ENCODE measurements around the gene EIF3L. TPM values are rescaled to one million over a fixed set of nuclear protein-coding genes. Genes with fewer than 3 reads are reported as not detected.

The EIF3L gene
- total RNA-seq, 4 donors from 2014 or later, result 336 to 538 (median 412) TPM

- Histone ChIP-seq H3K4me3 (no peak overlapping the region), H3K4me1 (peaks cover 0 to 68% (median 15%) of the 10 kb centered on the region in 3 donors), H3K9me3 (no peaks in the 10 kb centered on the region), H3K36me3 (peaks cover 0 to 49% of the 10 kb centered on the region in 2 donors), H3K27me3 (no peaks in the 10 kb centered on the region), H3K27ac (no peak overlapping the region)
- no peak for TF ChIP-seq POLR2AphosphoS5 (IDR thresholded peaks at IDR 0.05)
- ATAC-seq, result no peak
- 80 to 84% methylated on average over 4 of the region's 4 CpGs for WGBS, 2 donors (ENCODE audit: low coverage in 1 of 2)
These were observed 1.6 kb downstream of the EIF3L start for GRCh38 chr22:37850801-37851200.

- ATAC-seq, result no peak
- 67 to 88% methylated on average over 4 to 5 of the region's 5 CpGs for WGBS, 2 donors (ENCODE audit: low coverage in 1 of 2)
- peaks cover 0 to 65% of the 10 kb centered on the region in 2 donors for H3K36me3 ChIP-seq
- H3K27ac ChIP-seq, result no peak overlapping the region
- no peaks in the 10 kb centered on the region for H3K9me3 ChIP-seq
- peaks cover 0 to 68% (median 15%) of the 10 kb centered on the region in 3 donors for H3K4me1 ChIP-seq
- no peaks in the 10 kb centered on the region for H3K27me3 ChIP-seq
- no peak overlapping the region for H3K4me3 ChIP-seq
- TF ChIP-seq CTCF (IDR thresholded peaks at IDR 0.05), result no peak
- no peak for TF ChIP-seq EP300 (IDR thresholded peaks at IDR 0.05)
- TF ChIP-seq POLR2AphosphoS5 (IDR thresholded peaks at IDR 0.05), result no peak
- no peak for TF ChIP-seq POLR2A (IDR thresholded peaks at IDR 0.05)
These were observed 3.2 kb downstream of the EIF3L start for GRCh38 chr22:37852418-37852817.

- H3K4me1 ChIP-seq, result peaks cover 0 to 56% (median 12%) of the 10 kb centered on the region in 3 donors
- ATAC-seq, result no peak
- no peak overlapping the region for H3K4me3 ChIP-seq
- H3K27me3 ChIP-seq, result no peaks in the 10 kb centered on the region
- TF ChIP-seq EP300 (IDR thresholded peaks at IDR 0.05), result no peak
- no peak for TF ChIP-seq CTCF (IDR thresholded peaks at IDR 0.05)
- TF ChIP-seq POLR2AphosphoS5 (IDR thresholded peaks at IDR 0.05), result no peak
- TF ChIP-seq POLR2A (IDR thresholded peaks at IDR 0.05), result no peak
- 15 to 24% methylated on average over 2 of the region's 2 CpGs for whole genome bisulfite sequencing, 2 donors (ENCODE audit: low coverage in 1 of 2)
- H3K9me3 ChIP-seq, result no peaks in the 10 kb centered on the region
- peak overlapping the region in 3 of 4 donors; percentile 9 to 40 (median 14) for H3K27ac ChIP-seq
- H3K36me3 ChIP-seq, result peaks cover 0 to 91% of the 10 kb centered on the region in 2 donors
These were observed 5.7 kb downstream of the EIF3L start for GRCh38 chr22:37854946-37855345.

- no peaks in the 10 kb centered on the region for H3K27me3 ChIP-seq
- H3K4me1 ChIP-seq, result peaks cover 0 to 50% (median 7%) of the 10 kb centered on the region in 3 donors
- H3K36me3 ChIP-seq, result peaks cover 0 to 96% of the 10 kb centered on the region in 2 donors
- no peak overlapping the region for H3K4me3 ChIP-seq
- no peak for ATAC-seq
- 92 to 100% methylated on average over 1 to 2 of the region's 2 CpGs for WGBS, 2 donors (ENCODE audit: low coverage in 1 of 2)
- H3K27ac ChIP-seq, result peak overlapping the region in 2 of 4 donors; percentile 9 to 25
- TF ChIP-seq POLR2A (IDR thresholded peaks at IDR 0.05), result no peak
- TF ChIP-seq POLR2AphosphoS5 (IDR thresholded peaks at IDR 0.05), result no peak
- no peak for TF ChIP-seq EP300 (IDR thresholded peaks at IDR 0.05)
- no peaks in the 10 kb centered on the region for H3K9me3 ChIP-seq
These were observed 6.2 kb downstream of the EIF3L start for GRCh38 chr22:37855462-37855861.

GRCh38 chr22:37860796-37861421 lies 11.7 kb downstream of the EIF3L start:
- H3K36me3 ChIP-seq, result peaks cover 0 to 100% of the 10 kb centered on the region in 2 donors
- ATAC-seq, result no peak
- H3K4me3 ChIP-seq, result no peak overlapping the region
- 57% methylated on average over 6 of the region's 7 CpGs; no CpG with 5 or more reads in 1 of the 2 donors for WGBS, 2 donors (ENCODE audit: low coverage in 1 of 2)
- no peaks in the 10 kb centered on the region for H3K9me3 ChIP-seq
- no peaks in the 10 kb centered on the region for H3K27me3 ChIP-seq
- TF ChIP-seq POLR2A (IDR thresholded peaks at IDR 0.05) (no peak), EP300 (IDR thresholded peaks at IDR 0.05) (no peak)
- H3K27ac ChIP-seq, result no peak overlapping the region
- H3K4me1 ChIP-seq, result peaks cover 0 to 24% (median 0%) of the 10 kb centered on the region in 3 donors

GRCh38 chr22:37862570-37863325 lies 13.5 kb downstream of the EIF3L start:
- WGBS, 2 donors (ENCODE audit: low coverage in 1 of 2), result 41 to 53% methylated on average over 6 to 7 of the region's 7 CpGs
- H3K4me1 ChIP-seq, result peaks cover 0 to 24% (median 0%) of the 10 kb centered on the region in 3 donors
- TF ChIP-seq EP300 (IDR thresholded peaks at IDR 0.05) (no peak), CTCF (IDR thresholded peaks at IDR 0.05) (no peak), POLR2AphosphoS5 (IDR thresholded peaks at IDR 0.05) (no peak), POLR2A (IDR thresholded peaks at IDR 0.05) (no peak)
- no peak overlapping the region for H3K4me3 ChIP-seq
- ATAC-seq, result no peak
- H3K36me3 ChIP-seq, result peaks cover 0 to 100% of the 10 kb centered on the region in 2 donors
- peak overlapping the region in 3 of 4 donors; percentile 2 to 25 (median 11) for H3K27ac ChIP-seq
- H3K9me3 ChIP-seq, result no peaks in the 10 kb centered on the region
- no peaks in the 10 kb centered on the region for H3K27me3 ChIP-seq

Measured in gastroesophageal sphincter (tissue), 4 donors.